Measurements from ENCODE around the gene GNL2.

The GNL2 gene

GRCh38 chr1:37549341-37549740 is 46.4 kb downstream of the GNL2 start:
- Histone ChIP-seq H3K4me3 (ENCODE audit: low read depth, low read length, poor library complexity, severe bottlenecking) (no peak overlapping the region), H3F3A (ENCODE audit: insufficient read depth, low read length) (no peaks in the 10 kb centered on the region), H3K9me3 (ENCODE audit: low read length) (no peaks in the 10 kb centered on the region), H3K79me2 (ENCODE audit: insufficient read depth, low read length) (peaks cover 18% of the 10 kb centered on the region), H3K36me3 (ENCODE audit: insufficient read depth, low read length) (peaks cover 51% of the 10 kb centered on the region), H4K20me1 (ENCODE audit: insufficient read depth, low read length) (no peaks in the 10 kb centered on the region), H3K27ac (ENCODE audit: low read depth, low read length, poor library complexity, severe bottlenecking) (no peak overlapping the region), H3K9ac (ENCODE audit: low read length) (no peak overlapping the region), H3K27me3 (ENCODE audit: insufficient read depth, low read length) (no peaks in the 10 kb centered on the region), H3K4me1 (ENCODE audit: insufficient read depth, low read length, severe bottlenecking) (peaks cover 14% of the 10 kb centered on the region), H3K4me2 (ENCODE audit: low read length) (no peak overlapping the region), H2AFZ (ENCODE audit: low read length) (no peak overlapping the region), H3K9me2 (ENCODE audit: low read depth, low read length) (no peaks in the 10 kb centered on the region)
- TF ChIP-seq CTCF (IDR thresholded peaks at IDR 0.05; ENCODE audit: low read length) (no peak), EZH2 (IDR thresholded peaks at IDR 0.05; ENCODE audit: borderline replicate concordance, low read length) (no peak)

- no peaks in the 10 kb centered on the region for H3K4me1 ChIP-seq (ENCODE audit: insufficient read depth, low read length, severe bottlenecking)
- H3K9me3 ChIP-seq (ENCODE audit: low read length) = no peaks in the 10 kb centered on the region
- H2AFZ ChIP-seq (ENCODE audit: low read length) = no peak overlapping the region
- H4K20me1 ChIP-seq (ENCODE audit: insufficient read depth, low read length) = no peaks in the 10 kb centered on the region
- no peak overlapping the region for H3K4me2 ChIP-seq (ENCODE audit: low read length)
- no peak overlapping the region for H3K27ac ChIP-seq (ENCODE audit: low read depth, low read length, poor library complexity, severe bottlenecking)
- no peak for TF ChIP-seq EZH2 (IDR thresholded peaks at IDR 0.05; ENCODE audit: borderline replicate concordance, low read length)
- TF ChIP-seq CTCF (IDR thresholded peaks at IDR 0.05; ENCODE audit: low read length) = no peak
- no peaks in the 10 kb centered on the region for H3K9me2 ChIP-seq (ENCODE audit: low read depth, low read length)
- H3K9ac ChIP-seq (ENCODE audit: low read length) = no peak overlapping the region
- no peaks in the 10 kb centered on the region for H3F3A ChIP-seq (ENCODE audit: insufficient read depth, low read length)
- peaks cover 51% of the 10 kb centered on the region for H3K36me3 ChIP-seq (ENCODE audit: insufficient read depth, low read length)
- no peak overlapping the region for H3K4me3 ChIP-seq (ENCODE audit: low read depth, low read length, poor library complexity, severe bottlenecking)
- H3K27me3 ChIP-seq (ENCODE audit: insufficient read depth, low read length) = no peaks in the 10 kb centered on the region
- no peaks in the 10 kb centered on the region for H3K79me2 ChIP-seq (ENCODE audit: insufficient read depth, low read length)
Observed at GRCh38 chr1:37545019-37545418, 50.7 kb downstream of the GNL2 start.

GRCh38 chr1:37544530-37544929 is 51.2 kb downstream of the GNL2 start:
- Histone ChIP-seq H4K20me1 (ENCODE audit: insufficient read depth, low read length) (no peaks in the 10 kb centered on the region), H3F3A (ENCODE audit: insufficient read depth, low read length) (no peaks in the 10 kb centered on the region), H3K27ac (ENCODE audit: low read depth, low read length, poor library complexity, severe bottlenecking) (no peak overlapping the region), H3K36me3 (ENCODE audit: insufficient read depth, low read length) (peaks cover 52% of the 10 kb centered on the region), H3K9me2 (ENCODE audit: low read depth, low read length) (no peaks in the 10 kb centered on the region), H3K9me3 (ENCODE audit: low read length) (no peaks in the 10 kb centered on the region), H3K9ac (ENCODE audit: low read length) (no peak overlapping the region), H3K4me1 (ENCODE audit: insufficient read depth, low read length, severe bottlenecking) (no peaks in the 10 kb centered on the region), H3K27me3 (ENCODE audit: insufficient read depth, low read length) (no peaks in the 10 kb centered on the region), H3K4me3 (ENCODE audit: low read depth, low read length, poor library complexity, severe bottlenecking) (no peak overlapping the region), H3K79me2 (ENCODE audit: insufficient read depth, low read length) (no peaks in the 10 kb centered on the region), H2AFZ (ENCODE audit: low read length) (no peak overlapping the region), H3K4me2 (ENCODE audit: low read length) (no peak overlapping the region)
- TF ChIP-seq EZH2 (IDR thresholded peaks at IDR 0.05; ENCODE audit: borderline replicate concordance, low read length) (no peak), CTCF (IDR thresholded peaks at IDR 0.05; ENCODE audit: low read length) (no peak)
